Forelimb muscle (tissue), 1 donor: ENCODE measurements around the gene PRH2. TPM values are rescaled to one million over a fixed set of nuclear protein-coding genes. Genes with fewer than 3 reads are reported as not detected.

Source experiments
- DNase-seq: peaks from one replicate; pipeline ENCODE4 v3.0.0-alpha.2; 2013; ENCODE audit warnings: low read depth
- polyA plus RNA-seq: library from polyadenylated mRNA; unstranded; fragments of 120-200 nt; gene quantifications from one replicate; pipeline ENCODE4 v1.2.1, GENCODE V29; 2013; ENCODE audit not compliant: insufficient read length

The PRH2 gene
- 0.33 TPM for polyA plus RNA-seq

- DNase-seq = no peak
These were observed at the start of gene PRH2 for GRCh38 chr12:10928746-10929286. Gene PRH2 (plus strand): TSS chr12:10929236. CDS start chr12:10929274, 38 bp downstream.

- DNase-seq = no peak
These were observed 44.8 kb upstream of the PRH2 start, which contains the start of gene PRH1 for GRCh38 chr12:10884086-10884725. Gene PRH1 (minus strand): TSS chr12:10884255. CDS start chr12:10884217, 38 bp downstream.

- no peak for DNase-seq
These were observed 39.8 kb upstream of the PRH2 start for GRCh38 chr12:10889226-10889625.

DNA sequence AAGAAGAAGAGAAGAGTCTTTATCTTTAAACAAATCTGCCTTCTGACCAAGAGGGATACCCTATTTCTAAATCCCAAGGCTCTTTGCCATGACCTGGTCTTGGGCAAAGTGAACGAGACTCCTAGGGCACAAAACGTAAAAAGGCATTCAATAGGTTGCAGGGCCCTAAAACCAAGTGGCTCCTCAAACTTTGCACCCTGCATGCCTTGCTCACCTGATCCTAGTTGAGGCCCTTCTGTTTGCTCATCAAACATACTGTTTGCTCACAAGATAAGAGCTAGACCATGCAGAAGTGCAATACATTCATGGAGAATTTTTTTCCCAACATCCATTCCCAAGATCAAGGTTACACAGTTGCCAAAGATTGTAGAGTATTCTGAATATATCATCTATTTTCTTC is 37.1 kb upstream of the PRH2 start:
- no peak for DNase-seq

GRCh38 chr12:10896854-10897253 is 32.2 kb upstream of the PRH2 start:
- no peak for DNase-seq

DNA sequence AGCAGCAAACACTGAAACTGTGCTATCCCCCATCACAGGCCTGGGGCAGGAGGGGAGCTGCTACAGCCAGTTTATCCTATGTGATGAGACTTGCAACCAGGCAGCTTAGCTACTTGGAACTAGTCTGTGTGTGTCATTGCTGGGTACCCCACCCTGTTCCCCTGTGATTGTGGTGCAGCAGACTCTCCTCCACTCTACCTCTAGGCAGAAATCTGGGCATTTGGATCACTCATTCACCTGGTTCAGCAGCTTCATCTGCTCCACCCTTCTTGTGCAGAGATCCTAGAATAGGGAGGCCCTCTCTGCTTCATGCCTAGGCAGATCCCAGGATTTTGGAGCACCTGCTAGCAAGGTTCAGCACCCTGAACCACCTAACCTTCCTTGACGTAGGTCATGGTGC is 28.5 kb upstream of the PRH2 start:
- DNase-seq = no peak

- DNase-seq = no peak
These were observed 28.1 kb upstream of the PRH2 start for GRCh38 chr12:10900972-10901371.

- no peak for DNase-seq
These were observed 27.6 kb upstream of the PRH2 start for GRCh38 chr12:10901427-10901826.

GRCh38 chr12:10904686-10905085 is 24.4 kb upstream of the PRH2 start:
- no peak for DNase-seq

DNA sequence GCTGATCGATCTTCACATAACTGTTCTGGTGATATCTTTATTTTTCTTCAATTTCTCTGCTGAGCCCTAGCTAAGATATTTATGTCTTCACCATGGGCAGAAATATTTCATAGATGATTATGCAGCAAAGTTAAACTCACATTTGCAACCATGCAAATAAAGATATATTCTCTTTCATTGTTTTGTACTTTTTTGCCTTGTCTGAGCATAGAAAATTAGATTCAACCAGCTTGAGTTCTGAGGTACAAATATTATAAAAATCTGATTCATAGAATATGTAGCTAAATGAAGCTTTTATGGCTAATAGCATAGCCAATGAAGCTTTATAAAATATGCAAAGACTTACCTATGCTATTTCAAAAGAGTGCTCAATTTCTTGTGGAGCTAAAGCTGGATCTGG is 19.6 kb upstream of the PRH2 start, which contains the start of gene TAS2R13:
TSS of gene TAS2R13 (minus strand) at position 101 of the 400 bp plus-strand sequence. CDS start 264 bp downstream, outside the sequence.
- no peak for DNase-seq

GRCh38 chr12:10910380-10910779 is 18.7 kb upstream of the PRH2 start:
- no peak for DNase-seq

DNA sequence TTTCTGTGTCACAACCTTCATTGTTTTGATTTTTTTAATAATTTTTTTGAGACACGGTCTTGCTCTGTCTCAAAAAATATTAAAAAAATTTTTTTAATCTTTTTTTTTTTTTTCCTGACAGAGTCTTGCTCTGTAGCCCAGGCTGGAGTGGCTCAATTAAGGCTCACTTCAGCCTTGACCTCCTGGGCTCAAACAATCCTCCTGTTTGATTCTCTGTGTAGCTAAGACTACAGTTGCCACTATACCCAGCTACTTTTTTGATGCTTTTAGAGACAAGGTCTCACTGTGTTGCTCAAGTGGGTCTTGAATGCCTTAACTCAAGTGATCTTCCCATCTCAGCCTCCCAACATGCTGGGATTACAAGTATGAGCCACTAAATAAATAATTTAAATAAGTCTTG is 9.2 kb upstream of the PRH2 start:
- DNase-seq = no peak

DNA sequence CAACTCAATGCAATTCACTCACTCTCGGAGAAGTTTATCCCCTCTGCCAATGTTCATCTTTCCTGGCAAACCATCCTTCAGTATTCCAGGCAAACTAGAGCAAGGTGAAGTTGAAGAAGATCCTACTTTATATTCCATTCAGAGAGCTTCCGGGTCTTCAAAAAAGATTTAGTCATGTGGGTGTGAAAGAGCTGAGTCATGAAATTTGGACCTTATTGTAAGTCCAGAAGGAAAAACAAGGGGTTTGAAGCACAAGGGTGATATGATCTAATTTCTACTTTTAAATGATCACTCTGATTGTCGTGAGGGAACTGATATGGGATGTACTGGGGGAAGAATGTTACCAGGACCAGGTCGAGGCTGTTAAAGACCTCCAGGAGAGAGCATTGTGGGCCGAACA is 2.8 kb upstream of the PRH2 start:
- no peak for DNase-seq

- DNase-seq = no peak
These were observed 7.5 kb downstream of the PRH2 start for GRCh38 chr12:10936506-10936905.

GRCh38 chr12:10939163-10939562 is 10.1 kb downstream of the PRH2 start, which contains the start of gene TAS2R14:
Gene TAS2R14 (minus strand): TSS chr12:10939263. CDS start chr12:10939207, 56 bp downstream.
- DNase-seq = no peak

GRCh38 chr12:10940389-10940788 is 11.4 kb downstream of the PRH2 start:
- no peak for DNase-seq

- no peak for DNase-seq
These were observed 12.3 kb downstream of the PRH2 start for GRCh38 chr12:10941369-10941768.

DNA sequence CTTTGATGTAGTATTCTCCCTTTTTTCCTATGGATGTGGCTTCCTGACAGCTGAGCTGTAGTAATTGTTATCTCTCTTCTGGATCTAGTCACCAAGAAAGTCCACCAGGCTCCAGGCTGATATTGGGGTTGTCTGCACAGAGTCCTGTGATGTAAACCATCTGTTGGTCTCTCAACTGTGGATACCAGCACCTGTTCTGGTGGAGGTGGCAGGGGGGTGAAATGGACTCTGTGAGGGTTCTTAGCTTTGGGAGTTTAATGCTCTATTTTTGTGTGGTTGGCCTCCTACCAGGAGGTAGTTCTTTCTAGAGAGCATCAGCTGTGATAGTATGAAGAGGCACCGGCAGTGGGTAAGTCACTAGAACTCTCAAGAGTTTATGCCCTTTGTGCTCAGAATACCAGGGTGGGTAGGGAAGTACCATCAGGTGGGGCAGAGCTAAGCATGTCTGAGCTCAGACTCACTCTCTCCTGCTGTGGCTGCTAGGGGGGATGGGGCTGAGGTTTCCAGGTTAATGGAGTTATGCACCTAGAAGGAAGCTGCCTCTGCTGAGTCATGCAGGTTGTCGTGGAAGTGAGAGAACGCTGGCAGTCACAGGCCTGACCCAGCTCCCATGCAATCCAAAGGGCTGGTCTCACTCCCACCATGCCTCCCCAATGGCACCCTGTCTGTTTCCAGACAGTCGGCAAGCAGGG is 13.0 kb downstream of the PRH2 start:
- DNase-seq = no peak

- no peak for DNase-seq
These were observed 14.1 kb downstream of the PRH2 start for GRCh38 chr12:10943167-10943566.

DNA sequence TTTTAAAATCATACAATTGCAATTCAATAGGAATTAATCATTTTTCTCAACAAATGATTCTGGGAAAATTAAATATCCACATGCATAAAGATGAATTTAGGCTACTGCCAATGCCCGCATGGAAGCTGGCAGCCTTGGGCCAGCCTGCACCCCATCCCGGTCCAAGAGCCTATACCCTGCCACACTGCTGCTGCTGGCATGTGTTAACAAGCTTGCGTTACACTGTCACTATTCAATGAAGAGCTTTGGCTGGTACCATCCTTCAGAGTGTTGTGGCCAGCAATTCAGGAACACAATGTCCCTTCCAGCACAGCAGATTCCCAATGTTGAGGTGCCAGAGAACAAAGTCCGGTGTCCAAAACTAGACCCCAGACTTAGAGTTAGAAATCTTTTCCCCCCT is 23.6 kb downstream of the PRH2 start:
- DNase-seq = no peak

- no peak for DNase-seq
These were observed 27.0 kb downstream of the PRH2 start for GRCh38 chr12:10956085-10956484.

DNA sequence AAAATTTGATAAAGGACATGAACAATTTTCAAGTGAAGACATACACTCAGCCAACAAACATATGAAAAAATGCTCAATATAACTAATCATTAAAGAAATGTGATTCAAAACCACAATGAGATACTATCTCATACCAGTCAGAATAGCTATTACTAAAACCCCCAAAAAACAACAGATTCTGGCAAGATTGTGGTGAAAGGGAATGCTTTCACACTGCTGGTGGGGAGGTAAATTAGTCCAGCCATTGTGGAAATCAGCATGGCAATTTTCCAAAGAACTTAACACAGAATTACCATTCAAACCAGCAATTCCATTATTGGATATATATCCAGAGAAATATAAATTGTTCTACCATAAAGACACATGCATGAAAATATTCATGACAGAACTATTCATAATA is 28.7 kb downstream of the PRH2 start:
- no peak for DNase-seq

- DNase-seq = no peak
These were observed 30.8 kb downstream of the PRH2 start for GRCh38 chr12:10959804-10960203.
